DMS153 treated with DMSO at 0.1 percent for 48 hours (cell line): Measurements from ENCODE around the gene FBXO38.
"Not testable (repeated sequence)": the region's sequence is repeated elsewhere in the genome, so short reads cannot be mapped to it uniquely, and the experiment has no call there.

Experiments used
- DNase-seq: peaks from one replicate; lab custom pipeline; 2025; ENCODE audit not compliant: unreplicated experiment; lab: John Stamatoyannopoulos, UW

The FBXO38 gene

DNA sequence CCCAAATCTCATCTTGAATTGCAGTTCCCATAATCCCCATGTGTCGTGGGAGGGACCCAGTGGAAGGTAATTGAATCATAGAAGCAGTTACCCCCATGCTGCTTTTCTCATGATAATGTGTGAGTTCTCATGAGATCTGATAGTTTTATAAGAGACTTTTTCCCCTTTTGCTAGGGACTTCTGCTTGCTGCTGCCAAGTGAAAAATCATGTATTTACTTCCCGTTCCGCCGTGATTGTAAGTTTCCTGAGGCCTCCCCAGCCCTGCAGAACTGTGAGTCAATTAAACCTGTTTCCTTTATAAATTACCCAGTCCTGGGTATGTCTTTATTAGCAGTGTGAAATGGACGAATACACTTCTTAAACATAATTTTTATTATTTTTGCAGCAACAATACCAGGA lies 85.0 kb downstream of the FBXO38 start:
- DNase-seq = not testable (repeated sequence)

GRCh38 chr5:148469501-148469935 lies 85.8 kb downstream of the FBXO38 start:
- DNase-seq = no peak

DNA sequence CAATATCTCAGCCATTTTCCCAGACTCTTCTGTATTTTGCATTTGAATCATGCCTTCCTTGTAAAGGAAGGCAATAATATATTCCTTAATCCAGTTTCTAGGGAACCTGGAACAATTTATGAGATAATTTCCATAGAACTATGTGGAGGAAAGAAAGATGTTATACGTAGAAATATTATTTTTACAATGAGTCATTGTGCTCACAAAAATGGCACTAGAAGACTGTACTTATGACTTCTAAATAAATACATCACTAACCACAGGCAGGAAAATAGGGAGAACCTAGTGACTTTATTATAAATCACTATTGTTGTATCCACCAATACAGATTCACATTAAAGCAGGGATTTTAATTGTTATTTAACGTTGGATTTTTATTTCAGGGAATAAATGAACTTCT lies 87.6 kb downstream of the FBXO38 start:
- no peak for DNase-seq

DNA sequence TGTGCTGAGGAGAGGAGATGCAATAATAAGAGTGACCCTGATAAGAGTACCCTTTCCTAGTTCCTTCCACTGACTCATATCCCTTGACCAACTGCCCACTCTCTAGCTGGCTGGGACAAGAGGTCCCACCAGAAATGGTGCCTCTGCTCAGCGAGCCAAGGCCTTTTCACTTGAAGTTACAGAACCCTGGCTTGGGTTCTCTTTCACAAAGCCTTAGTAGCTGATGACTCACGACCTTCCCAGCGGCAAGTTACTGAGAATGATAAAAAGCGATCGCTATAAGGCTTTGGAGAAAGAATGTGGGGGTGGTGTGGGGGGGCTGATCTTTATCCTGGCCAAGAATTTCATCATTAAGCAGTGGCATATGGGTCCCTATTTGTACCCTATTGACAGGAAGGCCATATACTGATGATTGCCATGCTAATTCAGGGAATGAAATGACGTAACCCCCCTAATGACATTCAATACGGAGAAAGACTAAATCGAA lies 90.3 kb downstream of the FBXO38 start:
- DNase-seq = no peak

DNA sequence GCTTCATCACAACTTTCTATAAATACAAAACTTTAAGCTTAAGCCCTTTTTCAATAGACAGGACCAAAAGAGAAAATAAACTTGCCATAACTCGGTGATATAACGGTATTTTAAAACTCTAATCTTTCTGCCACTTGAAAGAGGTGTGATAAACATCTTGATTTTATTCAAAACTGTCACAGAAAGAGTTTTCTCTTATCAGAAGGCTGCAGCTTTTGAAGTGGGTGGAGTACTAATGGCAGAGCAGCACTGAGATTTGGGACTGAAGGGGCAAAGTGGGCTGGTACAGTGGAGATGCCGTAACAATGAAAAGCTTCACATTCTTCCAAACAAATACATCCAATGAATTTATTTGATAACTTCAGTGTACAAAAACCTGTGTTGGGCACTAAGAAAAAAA lies 92.5 kb downstream of the FBXO38 start:
- no peak for DNase-seq

DNA sequence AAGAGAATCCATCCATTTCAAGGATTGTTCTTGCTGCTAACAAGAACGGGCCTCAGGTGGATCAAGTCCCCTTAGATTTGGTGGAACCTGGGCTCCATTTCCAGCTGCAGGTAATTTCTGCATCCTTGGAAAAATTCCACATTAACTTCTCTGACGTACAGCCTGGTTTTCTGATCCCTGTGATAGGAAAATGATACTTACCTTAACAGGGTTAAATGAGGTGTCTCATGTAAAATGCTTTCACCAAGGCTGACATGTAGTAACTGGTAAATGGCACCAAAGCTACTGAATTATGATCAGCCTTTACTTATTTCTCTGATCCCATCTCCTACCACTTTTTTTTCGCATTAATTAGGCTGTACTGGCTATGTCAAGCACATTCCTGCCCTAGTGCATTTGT lies 93.7 kb downstream of the FBXO38 start:
- no peak for DNase-seq

GRCh38 chr5:148482196-148482595 lies 98.4 kb downstream of the FBXO38 start:
- DNase-seq = no peak

- DNase-seq = no peak
Observed at GRCh38 chr5:148482697-148483462, 99.1 kb downstream of the FBXO38 start.

DNA sequence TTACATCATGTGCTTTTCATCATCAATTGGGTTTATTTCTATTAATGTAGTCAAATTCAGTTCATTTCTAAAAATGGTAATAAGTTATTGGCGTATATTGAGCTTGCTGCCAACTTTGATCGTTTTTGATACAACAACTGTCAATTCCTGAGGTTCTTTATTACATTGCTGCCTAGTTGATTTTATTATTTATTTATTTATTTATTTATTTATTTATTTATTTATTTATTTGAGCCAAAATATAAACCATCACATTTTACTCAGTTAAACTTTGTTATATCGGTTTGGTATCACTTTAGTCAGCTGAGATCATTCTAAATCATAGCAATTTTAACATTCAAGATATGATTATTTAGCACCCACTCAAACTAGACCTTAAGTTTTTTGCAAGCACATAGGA lies 100.0 kb downstream of the FBXO38 start:
- no peak for DNase-seq

GRCh38 chr5:148484651-148485050 lies 100.9 kb downstream of the FBXO38 start:
- DNase-seq = no peak

- DNase-seq = no peak
Observed at GRCh38 chr5:148486456-148486855, 102.7 kb downstream of the FBXO38 start.

GRCh38 chr5:148488757-148489156 lies 105.0 kb downstream of the FBXO38 start:
- DNase-seq = no peak

GRCh38 chr5:148491015-148491792 lies 107.4 kb downstream of the FBXO38 start:
- no peak for DNase-seq

GRCh38 chr5:148491793-148492184 lies 108.0 kb downstream of the FBXO38 start:
- DNase-seq = no peak

DNA sequence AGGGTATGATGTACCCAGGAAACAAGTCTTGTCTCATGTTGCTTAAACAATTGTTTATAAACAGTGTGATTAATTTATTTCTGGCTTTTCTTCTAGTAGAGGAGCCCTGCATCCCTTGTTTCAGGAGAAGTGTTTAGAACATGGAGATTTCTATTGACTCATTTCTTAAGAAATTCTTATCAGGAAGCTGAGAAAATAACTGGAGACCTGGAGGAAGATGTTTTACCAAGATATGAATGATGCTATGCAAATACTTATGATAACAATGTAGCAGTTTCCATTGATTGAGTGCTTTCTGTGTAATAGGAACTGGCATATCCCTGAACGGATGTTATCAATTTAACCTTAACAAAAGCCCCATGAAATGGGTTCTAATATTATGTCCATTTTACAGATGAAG lies 108.6 kb downstream of the FBXO38 start:
- DNase-seq = no peak
